HCT116 (cell line): ENCODE data around the gene UPP1.
"Not testable (repeated sequence)": the region's sequence is repeated elsewhere in the genome, so short reads cannot be mapped to it uniquely, and the experiment has no call there.

Source experiments
- ATF3 ChIP-seq: IDR thresholded peaks from 2 replicates; pipeline ENCODE4 v1.6.1; 2012
- CTCF ChIP-seq, 3 experiments: fragments of 200-600 bp in 1 of 3; sonication (generic) in 1 of 3; IDR thresholded peaks in 2 of 3; conservative IDR thresholded peaks in 1 of 3; 2 replicates each; pipeline ENCODE4 v1.5.1; 2012 to 2017; ENCODE audit warnings: low read depth in 2 of 3, low read length in 2 of 3, antibody characterized with exemption in 1 of 3, borderline replicate concordance in 1 of 3, control low read depth in 1 of 3, mild to moderate bottlenecking in 1 of 3, mixed read lengths in 1 of 3, mixed run types in 1 of 3, moderate library complexity in 1 of 3; ENCODE audit not compliant: insufficient read depth in 1 of 3
- EGR1 ChIP-seq: IDR thresholded peaks from 2 replicates; pipeline ENCODE4 v1.6.1; 2012; ENCODE audit warnings: low read depth
- EZH2 ChIP-seq: fragments of 200-600 bp; sonication (generic); IDR thresholded peaks from 2 replicates; pipeline ENCODE4 v1.6.1; 2017; ENCODE audit warnings: antibody characterized with exemption, mixed run types
- FOSL1 ChIP-seq: IDR thresholded peaks from 2 replicates; pipeline ENCODE4 v1.6.1; 2012; ENCODE audit warnings: low read depth
- POLR2A ChIP-seq: IDR thresholded peaks from 2 replicates; pipeline ENCODE4 v1.7.0; 2011; ENCODE audit warnings: borderline replicate concordance; ENCODE audit not compliant: insufficient read depth, insufficient read length; ENCODE audit errors: extremely low read depth
- POLR2AphosphoS5 ChIP-seq: IDR thresholded peaks from 2 replicates; pipeline ENCODE4 v1.6.1; 2011; ENCODE audit warnings: mild to moderate bottlenecking, low read depth, low read length, moderate library complexity
- RAD21 ChIP-seq: IDR thresholded peaks from 2 replicates; pipeline ENCODE4 v1.6.1; 2012; ENCODE audit warnings: low read depth, mild to moderate bottlenecking
- SP1 ChIP-seq: IDR thresholded peaks from 2 replicates; pipeline ENCODE4 v1.6.1; 2012; ENCODE audit warnings: low read depth
- SRF ChIP-seq: IDR thresholded peaks from 2 replicates; pipeline ENCODE4 v1.6.1; 2012; ENCODE audit warnings: low read depth
- TCF7L2 ChIP-seq: IDR thresholded peaks from 2 replicates; pipeline ENCODE4 v1.7.0; 2011; ENCODE audit warnings: borderline replicate concordance, inconsistent platforms; ENCODE audit not compliant: insufficient read depth, insufficient read length; ENCODE audit errors: extremely low read depth
- ZBTB33 ChIP-seq: IDR thresholded peaks from 2 replicates; pipeline ENCODE4 v1.6.1; 2011; ENCODE audit warnings: mild to moderate bottlenecking, low read length, moderate library complexity; ENCODE audit not compliant: insufficient replicate concordance; ENCODE audit errors: extremely low read depth
- TF ChIP-seq, protein P1 (sequence below): IDR thresholded peaks from 2 replicates; pipeline ENCODE4 v1.6.1; 2012
- TF ChIP-seq, protein P2 (sequence below): IDR thresholded peaks from 2 replicates; pipeline ENCODE4 v1.6.1; 2012; ENCODE audit warnings: low read depth

DNA sequence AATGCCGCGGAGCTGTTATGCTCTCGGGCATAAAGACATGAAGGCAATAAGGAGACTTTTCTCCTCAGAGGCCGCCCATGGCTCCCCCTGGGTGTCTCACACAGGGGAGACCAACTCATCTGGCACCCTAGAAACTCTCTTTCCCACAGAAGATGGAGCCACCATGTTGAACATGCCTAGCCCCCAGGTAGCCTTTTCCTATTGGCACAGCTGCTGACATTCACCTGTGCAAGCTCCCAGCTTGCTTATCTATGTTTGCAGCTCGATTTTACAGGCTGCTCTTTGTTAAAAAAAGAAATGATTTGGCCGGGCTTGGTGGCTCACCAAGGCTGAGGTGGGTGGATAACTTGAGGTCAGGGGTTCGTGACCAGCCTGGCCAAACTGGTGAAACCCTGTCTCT is 58.6 kb downstream of the UPP1 start:
- TF ChIP-seq CTCF (IDR thresholded peaks at IDR 0.05 in 2 of 3, conservative IDR thresholded peaks at IDR 0.05 in 1 of 3; ENCODE audit: borderline replicate concordance in 1 of 3, insufficient read depth in 1 of 3, low read depth in 2 of 3, low read length in 2 of 3); EGR1; EZH2; POLR2AphosphoS5; SRF; FOSL1; RAD21; POLR2A; SP1; TCF7L2; ATF3; ZBTB33: not testable (repeated sequence)
- TF ChIP-seq, protein P1, sequence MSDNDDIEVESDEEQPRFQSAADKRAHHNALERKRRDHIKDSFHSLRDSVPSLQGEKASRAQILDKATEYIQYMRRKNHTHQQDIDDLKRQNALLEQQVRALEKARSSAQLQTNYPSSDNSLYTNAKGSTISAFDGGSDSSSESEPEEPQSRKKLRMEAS: not testable (repeated sequence)
- TF ChIP-seq, protein P2, sequence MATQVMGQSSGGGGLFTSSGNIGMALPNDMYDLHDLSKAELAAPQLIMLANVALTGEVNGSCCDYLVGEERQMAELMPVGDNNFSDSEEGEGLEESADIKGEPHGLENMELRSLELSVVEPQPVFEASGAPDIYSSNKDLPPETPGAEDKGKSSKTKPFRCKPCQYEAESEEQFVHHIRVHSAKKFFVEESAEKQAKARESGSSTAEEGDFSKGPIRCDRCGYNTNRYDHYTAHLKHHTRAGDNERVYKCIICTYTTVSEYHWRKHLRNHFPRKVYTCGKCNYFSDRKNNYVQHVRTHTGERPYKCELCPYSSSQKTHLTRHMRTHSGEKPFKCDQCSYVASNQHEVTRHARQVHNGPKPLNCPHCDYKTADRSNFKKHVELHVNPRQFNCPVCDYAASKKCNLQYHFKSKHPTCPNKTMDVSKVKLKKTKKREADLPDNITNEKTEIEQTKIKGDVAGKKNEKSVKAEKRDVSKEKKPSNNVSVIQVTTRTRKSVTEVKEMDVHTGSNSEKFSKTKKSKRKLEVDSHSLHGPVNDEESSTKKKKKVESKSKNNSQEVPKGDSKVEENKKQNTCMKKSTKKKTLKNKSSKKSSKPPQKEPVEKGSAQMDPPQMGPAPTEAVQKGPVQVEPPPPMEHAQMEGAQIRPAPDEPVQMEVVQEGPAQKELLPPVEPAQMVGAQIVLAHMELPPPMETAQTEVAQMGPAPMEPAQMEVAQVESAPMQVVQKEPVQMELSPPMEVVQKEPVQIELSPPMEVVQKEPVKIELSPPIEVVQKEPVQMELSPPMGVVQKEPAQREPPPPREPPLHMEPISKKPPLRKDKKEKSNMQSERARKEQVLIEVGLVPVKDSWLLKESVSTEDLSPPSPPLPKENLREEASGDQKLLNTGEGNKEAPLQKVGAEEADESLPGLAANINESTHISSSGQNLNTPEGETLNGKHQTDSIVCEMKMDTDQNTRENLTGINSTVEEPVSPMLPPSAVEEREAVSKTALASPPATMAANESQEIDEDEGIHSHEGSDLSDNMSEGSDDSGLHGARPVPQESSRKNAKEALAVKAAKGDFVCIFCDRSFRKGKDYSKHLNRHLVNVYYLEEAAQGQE: not testable (repeated sequence)
